ENCODE data around the gene NBAS. TPM values are rescaled to one million over a fixed set of nuclear protein-coding genes. Genes with fewer than 3 reads are reported as not detected.

The NBAS gene
- polyA plus RNA-seq, 1 of the 3 experiments (the other 2 are of a cell fraction) = 12.0 TPM

DNA sequence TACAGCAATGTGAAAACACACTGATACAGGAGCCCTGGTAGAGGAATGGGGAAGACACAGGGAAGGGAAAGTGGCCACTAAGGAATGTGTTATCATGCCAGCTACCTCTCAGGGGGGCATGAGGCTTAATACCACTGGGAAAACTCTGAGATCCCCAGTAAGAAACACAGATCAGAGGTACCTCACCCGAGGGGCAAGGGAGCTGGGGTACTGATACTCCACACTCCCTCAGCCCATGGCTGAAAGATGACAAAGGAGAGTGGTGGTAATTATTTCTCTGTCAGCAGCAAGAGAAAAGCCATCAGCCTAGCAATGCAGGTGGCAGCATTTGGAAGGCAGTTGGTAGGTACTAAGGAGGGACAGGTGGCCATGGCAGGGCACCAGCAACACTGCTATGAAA lies 434.8 kb downstream of the NBAS start:
- no peak overlapping the region for H3K4me3 ChIP-seq (ENCODE audit: low read depth in 2 of 2, low read length in 1 of 2)
- H3K27ac ChIP-seq (ENCODE audit: low read depth in 2 of 2, low read length in 1 of 2) = no peak overlapping the region
- H3K79me2 ChIP-seq (ENCODE audit: insufficient read depth) = no peaks in the 10 kb centered on the region
- H3F3A ChIP-seq (replicated peaks; ENCODE audit: insufficient read depth) = no peaks in the 10 kb centered on the region
- POLR2A ChIA-PET = no interaction called here
- H3K4me1 ChIP-seq (ENCODE audit: control insufficient read depth in 1 of 2, insufficient read depth in 2 of 2, low read depth in 1 of 2, low read length in 1 of 2) = no peaks in the 10 kb centered on the region
- H3K9ac ChIP-seq = no peak overlapping the region
- no peaks in the 10 kb centered on the region for H3K9me3 ChIP-seq
- WGBS (ENCODE audit: low lambda C conversion rate) = 0% methylated on average over 1 of the region's 1 CpG
- CTCF ChIA-PET = interaction anchor here (1.3 to 1.6 kb wide), 2 partner anchors 78 to 451 kb away, joined by 3 to 4 read pairs; no protein-coding TSS in a partner anchor
- no peak overlapping the region for H2AFZ ChIP-seq (ENCODE audit: low read depth)
- TF ChIP-seq GABPA (IDR thresholded peaks at IDR 0.05; ENCODE audit: low read depth) (no peak), TAF1 (IDR thresholded peaks at IDR 0.05; ENCODE audit: borderline replicate concordance, low read depth, low read length) (no peak), RAD21 (IDR thresholded peaks at IDR 0.05; ENCODE audit: low read length) (no peak), JUND (IDR thresholded peaks at IDR 0.05) (no peak), NRF1 (IDR thresholded peaks at IDR 0.05; ENCODE audit: low read depth, low read length) (no peak), YY1 (IDR thresholded peaks at IDR 0.05; ENCODE audit: low read depth) (no peak), SIN3A (IDR thresholded peaks at IDR 0.05; ENCODE audit: borderline replicate concordance, low read depth, low read length) (no peak)
- TF ChIP-seq, protein P1, sequence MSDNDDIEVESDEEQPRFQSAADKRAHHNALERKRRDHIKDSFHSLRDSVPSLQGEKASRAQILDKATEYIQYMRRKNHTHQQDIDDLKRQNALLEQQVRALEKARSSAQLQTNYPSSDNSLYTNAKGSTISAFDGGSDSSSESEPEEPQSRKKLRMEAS (IDR thresholded peaks at IDR 0.05; ENCODE audit: low read depth) = no peak
- TF ChIP-seq, protein P2, sequence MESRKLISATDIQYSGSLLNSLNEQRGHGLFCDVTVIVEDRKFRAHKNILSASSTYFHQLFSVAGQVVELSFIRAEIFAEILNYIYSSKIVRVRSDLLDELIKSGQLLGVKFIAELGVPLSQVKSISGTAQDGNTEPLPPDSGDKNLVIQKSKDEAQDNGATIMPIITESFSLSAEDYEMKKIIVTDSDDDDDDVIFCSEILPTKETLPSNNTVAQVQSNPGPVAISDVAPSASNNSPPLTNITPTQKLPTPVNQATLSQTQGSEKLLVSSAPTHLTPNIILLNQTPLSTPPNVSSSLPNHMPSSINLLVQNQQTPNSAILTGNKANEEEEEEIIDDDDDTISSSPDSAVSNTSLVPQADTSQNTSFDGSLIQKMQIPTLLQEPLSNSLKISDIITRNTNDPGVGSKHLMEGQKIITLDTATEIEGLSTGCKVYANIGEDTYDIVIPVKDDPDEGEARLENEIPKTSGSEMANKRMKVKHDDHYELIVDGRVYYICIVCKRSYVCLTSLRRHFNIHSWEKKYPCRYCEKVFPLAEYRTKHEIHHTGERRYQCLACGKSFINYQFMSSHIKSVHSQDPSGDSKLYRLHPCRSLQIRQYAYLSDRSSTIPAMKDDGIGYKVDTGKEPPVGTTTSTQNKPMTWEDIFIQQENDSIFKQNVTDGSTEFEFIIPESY (IDR thresholded peaks at IDR 0.05; ENCODE audit: borderline replicate concordance, low read depth) = no peak
- no peaks in the 10 kb centered on the region for H4K20me1 ChIP-seq (ENCODE audit: insufficient read depth)
- H3K36me3 ChIP-seq (replicated peaks in 1 of 2; ENCODE audit: control insufficient read depth in 1 of 2, insufficient read depth in 2 of 2, low read length in 1 of 2) = no peaks in the 10 kb centered on the region
- H3K4me2 ChIP-seq = no peak overlapping the region
- no peaks in the 10 kb centered on the region for H3K27me3 ChIP-seq (ENCODE audit: insufficient read depth)
- H3K9me2 ChIP-seq = no peaks in the 10 kb centered on the region
- no peak for DNase-seq

DNA sequence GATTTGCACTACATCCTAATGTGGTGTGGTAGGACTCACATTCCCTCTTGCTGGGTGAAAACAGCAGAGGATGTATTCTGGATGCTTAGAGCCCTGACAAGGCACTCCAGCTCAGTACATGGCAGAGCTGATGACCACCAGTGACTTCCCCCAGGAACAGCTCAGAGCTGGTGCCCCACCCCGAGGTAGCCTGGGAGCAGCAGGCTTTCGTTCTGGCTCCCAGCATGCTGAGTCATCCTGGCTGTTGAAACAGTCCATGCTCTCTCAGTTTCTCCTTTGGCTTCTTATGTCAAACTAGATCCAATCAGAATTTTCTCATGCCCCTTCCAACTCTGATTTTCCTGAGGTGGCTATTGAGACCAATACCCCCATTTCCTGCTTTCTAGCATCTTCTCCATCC lies 438.2 kb downstream of the NBAS start:
- no peaks in the 10 kb centered on the region for H3K4me1 ChIP-seq (ENCODE audit: control insufficient read depth in 1 of 2, insufficient read depth in 2 of 2, low read depth in 1 of 2, low read length in 1 of 2)
- H3K36me3 ChIP-seq (replicated peaks in 1 of 2; ENCODE audit: control insufficient read depth in 1 of 2, insufficient read depth in 2 of 2, low read length in 1 of 2) = no peaks in the 10 kb centered on the region
- H3K9me3 ChIP-seq = no peaks in the 10 kb centered on the region
- H3K4me2 ChIP-seq = no peak overlapping the region
- 14% methylated on average over 2 of the region's 2 CpGs for WGBS (ENCODE audit: low lambda C conversion rate)
- H3K27me3 ChIP-seq (ENCODE audit: insufficient read depth) = no peaks in the 10 kb centered on the region
- CTCF ChIA-PET = interaction anchor here (1.7 kb wide), 1 partner anchor 14 kb away, joined by 4 read pairs; no protein-coding TSS in a partner anchor
- no peak for DNase-seq
- H3K9me2 ChIP-seq = no peaks in the 10 kb centered on the region
- no peak overlapping the region for H3K27ac ChIP-seq (ENCODE audit: low read depth in 2 of 2, low read length in 1 of 2)
- H3K9ac ChIP-seq = no peak overlapping the region
- H2AFZ ChIP-seq (ENCODE audit: low read depth) = no peak overlapping the region
- POLR2A ChIA-PET = no interaction called here
- no peaks in the 10 kb centered on the region for H3F3A ChIP-seq (replicated peaks; ENCODE audit: insufficient read depth)
- no peak overlapping the region for H3K4me3 ChIP-seq (ENCODE audit: low read depth in 2 of 2, low read length in 1 of 2)
- no peaks in the 10 kb centered on the region for H4K20me1 ChIP-seq (ENCODE audit: insufficient read depth)
- no peaks in the 10 kb centered on the region for H3K79me2 ChIP-seq (ENCODE audit: insufficient read depth)
- no peak for TF ChIP-seq EP300 (IDR thresholded peaks at IDR 0.05; ENCODE audit: borderline replicate concordance in 1 of 2, low read depth in 1 of 2, low read length in 1 of 2)
- TF ChIP-seq, protein P2 (IDR thresholded peaks at IDR 0.05; ENCODE audit: borderline replicate concordance, low read depth) = no peak
- no peak for TF ChIP-seq EZH2phosphoT487 (IDR thresholded peaks at IDR 0.05; ENCODE audit: borderline replicate concordance, low read depth)
- no peak for TF ChIP-seq GABPA (IDR thresholded peaks at IDR 0.05; ENCODE audit: low read depth)
- TF ChIP-seq TEAD4 (IDR thresholded peaks at IDR 0.05; ENCODE audit: borderline replicate concordance, insufficient read depth) = no peak
- TF ChIP-seq GATA2 (CRISPR knock-in tag; IDR thresholded peaks at IDR 0.05) = no peak
- no peak for TF ChIP-seq JUND (IDR thresholded peaks at IDR 0.05)
- TF ChIP-seq FOXM1 (IDR thresholded peaks at IDR 0.05; ENCODE audit: low read depth) = no peak
- no peak for TF ChIP-seq SIN3A (IDR thresholded peaks at IDR 0.05; ENCODE audit: borderline replicate concordance, low read depth, low read length)
- no peak for TF ChIP-seq SMC3 (IDR thresholded peaks at IDR 0.05; ENCODE audit: low read depth, low read length)
- TF ChIP-seq, protein P3, sequence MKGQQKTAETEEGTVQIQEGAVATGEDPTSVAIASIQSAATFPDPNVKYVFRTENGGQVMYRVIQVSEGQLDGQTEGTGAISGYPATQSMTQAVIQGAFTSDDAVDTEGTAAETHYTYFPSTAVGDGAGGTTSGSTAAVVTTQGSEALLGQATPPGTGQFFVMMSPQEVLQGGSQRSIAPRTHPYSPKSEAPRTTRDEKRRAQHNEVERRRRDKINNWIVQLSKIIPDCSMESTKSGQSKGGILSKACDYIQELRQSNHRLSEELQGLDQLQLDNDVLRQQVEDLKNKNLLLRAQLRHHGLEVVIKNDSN (IDR thresholded peaks at IDR 0.05; ENCODE audit: borderline replicate concordance, low read depth) = no peak
- no peak for TF ChIP-seq MXI1 (IDR thresholded peaks at IDR 0.05; ENCODE audit: low read depth, low read length)
- no peak for TF ChIP-seq MEF2A (IDR thresholded peaks at IDR 0.05; ENCODE audit: borderline replicate concordance, low read depth)
- TF ChIP-seq NRF1 (IDR thresholded peaks at IDR 0.05; ENCODE audit: low read depth, low read length) = no peak
- no peak for TF ChIP-seq RFX5 (IDR thresholded peaks at IDR 0.05; ENCODE audit: low read length)
- no peak for TF ChIP-seq YY1 (IDR thresholded peaks at IDR 0.05; ENCODE audit: low read depth)
- TF ChIP-seq RCOR1 (IDR thresholded peaks at IDR 0.05; ENCODE audit: low read length) = no peak

All from SK-N-SH (cell line).